ENCODE results near the gene GPR37. TPM values are rescaled to one million over a fixed set of nuclear protein-coding genes. Genes with fewer than 3 reads are reported as not detected.

GPR37 gene
- polyA plus RNA-seq, 1 of the 3 experiments (the other 2 are of a cell fraction), result 0.03 TPM

DNA sequence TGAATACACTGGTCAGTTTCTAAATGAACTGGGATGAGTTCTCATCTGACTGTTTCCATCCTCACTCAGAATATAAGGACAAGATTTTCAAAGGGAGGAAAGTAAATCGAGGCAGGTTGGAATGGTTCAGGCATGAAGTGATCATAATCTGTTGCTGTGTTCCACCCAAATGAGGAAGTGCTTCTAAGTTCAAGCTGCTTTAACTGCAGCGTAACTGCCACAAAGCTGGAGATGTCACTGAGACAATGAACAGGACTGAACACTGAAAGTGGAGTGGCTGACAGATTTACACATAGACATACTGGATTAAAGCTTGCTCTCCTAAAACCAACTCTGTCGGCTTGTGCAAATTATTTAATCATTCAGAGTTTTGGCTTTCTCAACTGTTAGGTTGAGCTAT, 66.6 kb downstream of the GPR37 start:
- Histone ChIP-seq H4K20me1 (ENCODE audit: insufficient read depth) (no peaks in the 10 kb centered on the region), H3K36me3 (replicated peaks in 1 of 2; ENCODE audit: control insufficient read depth in 1 of 2, insufficient read depth in 2 of 2, low read length in 1 of 2) (no peaks in the 10 kb centered on the region), H3K79me2 (ENCODE audit: insufficient read depth) (no peaks in the 10 kb centered on the region), H3K9me3 (no peaks in the 10 kb centered on the region), H3F3A (replicated peaks; ENCODE audit: insufficient read depth) (no peaks in the 10 kb centered on the region), H3K4me3 (ENCODE audit: low read depth in 2 of 2, low read length in 1 of 2) (no peak overlapping the region), H3K27ac (ENCODE audit: low read depth in 2 of 2, low read length in 1 of 2) (no peak overlapping the region), H3K9ac (no peak overlapping the region), H3K4me2 (no peak overlapping the region), H3K4me1 (ENCODE audit: control insufficient read depth in 1 of 2, insufficient read depth in 2 of 2, low read depth in 1 of 2, low read length in 1 of 2) (no peaks in the 10 kb centered on the region; a peak in 1 of 4 replicates), H3K27me3 (ENCODE audit: insufficient read depth) (no peaks in the 10 kb centered on the region), H3K9me2 (no peaks in the 10 kb centered on the region), H2AFZ (ENCODE audit: low read depth) (no peak overlapping the region)
- CTCF ChIA-PET, result interaction anchor here (0.7 to 1.2 kb wide), 2 partner anchors 139 to 544 kb away, joined by 3 to 5 read pairs; no protein-coding TSS in a partner anchor
- DNase-seq, result no peak
- POLR2A ChIA-PET, result no interaction called here
- WGBS (ENCODE audit: low lambda C conversion rate), result 55% methylated on average over 3 of the region's 3 CpGs
- TF ChIP-seq TEAD4 (IDR thresholded peaks at IDR 0.05; ENCODE audit: borderline replicate concordance, insufficient read depth) (no peak), RAD21 (IDR thresholded peaks at IDR 0.05; ENCODE audit: low read length) (no peak), YY1 (IDR thresholded peaks at IDR 0.05; ENCODE audit: low read depth) (no peak), FOXM1 (IDR thresholded peaks at IDR 0.05; ENCODE audit: low read depth) (no peak), SMC3 (IDR thresholded peaks at IDR 0.05; ENCODE audit: low read depth, low read length) (no peak), RXRA (IDR thresholded peaks at IDR 0.05; ENCODE audit: borderline replicate concordance, low read depth) (no peak), POLR2AphosphoS5 (IDR thresholded peaks at IDR 0.05; ENCODE audit: low read depth, low read length) (no peak), TAF1 (IDR thresholded peaks at IDR 0.05; ENCODE audit: borderline replicate concordance, low read depth, low read length) (no peak), TCF12 (IDR thresholded peaks at IDR 0.05) (no peak)
- TF ChIP-seq, protein P1, sequence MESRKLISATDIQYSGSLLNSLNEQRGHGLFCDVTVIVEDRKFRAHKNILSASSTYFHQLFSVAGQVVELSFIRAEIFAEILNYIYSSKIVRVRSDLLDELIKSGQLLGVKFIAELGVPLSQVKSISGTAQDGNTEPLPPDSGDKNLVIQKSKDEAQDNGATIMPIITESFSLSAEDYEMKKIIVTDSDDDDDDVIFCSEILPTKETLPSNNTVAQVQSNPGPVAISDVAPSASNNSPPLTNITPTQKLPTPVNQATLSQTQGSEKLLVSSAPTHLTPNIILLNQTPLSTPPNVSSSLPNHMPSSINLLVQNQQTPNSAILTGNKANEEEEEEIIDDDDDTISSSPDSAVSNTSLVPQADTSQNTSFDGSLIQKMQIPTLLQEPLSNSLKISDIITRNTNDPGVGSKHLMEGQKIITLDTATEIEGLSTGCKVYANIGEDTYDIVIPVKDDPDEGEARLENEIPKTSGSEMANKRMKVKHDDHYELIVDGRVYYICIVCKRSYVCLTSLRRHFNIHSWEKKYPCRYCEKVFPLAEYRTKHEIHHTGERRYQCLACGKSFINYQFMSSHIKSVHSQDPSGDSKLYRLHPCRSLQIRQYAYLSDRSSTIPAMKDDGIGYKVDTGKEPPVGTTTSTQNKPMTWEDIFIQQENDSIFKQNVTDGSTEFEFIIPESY (IDR thresholded peaks at IDR 0.05; ENCODE audit: borderline replicate concordance, low read depth), result no peak

DNA sequence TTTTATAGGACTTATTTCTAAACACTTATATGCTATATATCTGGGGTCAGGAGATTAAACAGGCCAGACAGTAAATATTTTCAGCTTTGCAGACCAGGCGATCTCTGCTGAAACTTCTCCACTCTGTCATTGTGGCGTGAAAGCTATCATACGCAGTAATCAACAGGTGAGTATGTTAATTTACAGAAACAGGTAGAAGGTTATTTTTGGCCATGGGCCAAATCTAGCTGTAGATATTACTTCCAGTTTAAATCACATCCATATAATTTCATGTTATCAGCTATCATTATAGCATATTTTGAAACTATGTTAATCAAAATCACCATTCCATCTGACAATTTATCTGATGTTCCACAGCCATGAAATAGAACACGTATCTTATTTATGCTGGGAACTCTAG, 67.8 kb downstream of the GPR37 start:
- Histone ChIP-seq H4K20me1 (ENCODE audit: insufficient read depth) (no peaks in the 10 kb centered on the region), H3K4me2 (no peak overlapping the region), H3F3A (replicated peaks; ENCODE audit: insufficient read depth) (no peaks in the 10 kb centered on the region), H3K4me1 (ENCODE audit: control insufficient read depth in 1 of 2, insufficient read depth in 2 of 2, low read depth in 1 of 2, low read length in 1 of 2) (no peaks in the 10 kb centered on the region; a peak in 1 of 4 replicates), H3K27me3 (ENCODE audit: insufficient read depth) (no peaks in the 10 kb centered on the region), H2AFZ (ENCODE audit: low read depth) (no peak overlapping the region), H3K4me3 (ENCODE audit: low read depth in 2 of 2, low read length in 1 of 2) (no peak overlapping the region), H3K36me3 (replicated peaks in 1 of 2; ENCODE audit: control insufficient read depth in 1 of 2, insufficient read depth in 2 of 2, low read length in 1 of 2) (no peaks in the 10 kb centered on the region), H3K9ac (no peak overlapping the region), H3K27ac (ENCODE audit: low read depth in 2 of 2, low read length in 1 of 2) (no peak overlapping the region), H3K9me2 (no peaks in the 10 kb centered on the region), H3K79me2 (ENCODE audit: insufficient read depth) (no peaks in the 10 kb centered on the region), H3K9me3 (no peaks in the 10 kb centered on the region)
- POLR2A ChIA-PET, result no interaction called here
- CTCF ChIA-PET, result interaction anchor here (0.6 to 1.2 kb wide), 2 partner anchors 87 to 543 kb away, joined by 3 to 5 read pairs; no protein-coding TSS in a partner anchor
- no peak for TF ChIP-seq JUND (IDR thresholded peaks at IDR 0.05)
- TF ChIP-seq RXRA (IDR thresholded peaks at IDR 0.05; ENCODE audit: borderline replicate concordance, low read depth), result no peak
- DNase-seq, result no peak
- 82% methylated on average over 4 of the region's 4 CpGs for WGBS (ENCODE audit: low lambda C conversion rate)

Other genes with a start within 250 kb of the GPR37 start
- gene POT1, start 164.0 kb upstream of the GPR37 start, polyA plus RNA-seq (2012; rRNA removed), result 18.1 and 23.9 TPM in 2 replicates

All from SK-N-SH (cell line).